ENCODE results near the gene EFCAB12.

EFCAB12 gene

GRCh38 chr3:129441215-129441614 is 12.8 kb upstream of the EFCAB12 start:
- no peak overlapping the region for H4K8ac ChIP-seq (ENCODE audit: low read depth, low read length)
- H2BK5ac ChIP-seq (ENCODE audit: low read length): no peak overlapping the region
- H4K91ac ChIP-seq (ENCODE audit: low read depth, low read length, poor library complexity): no peak overlapping the region
- no peaks in the 10 kb centered on the region for H3K27me3 ChIP-seq (ENCODE audit: control insufficient read depth in 3 of 3, insufficient read depth in 3 of 3, low read depth in 1 of 3, low read length in 3 of 3)
- DNase-seq (ENCODE audit: low spot score): no peak
- no peak overlapping the region for H3K4ac ChIP-seq (ENCODE audit: low read length)
- no peak overlapping the region for H3K4me2 ChIP-seq (ENCODE audit: insufficient read depth, low read length, poor library complexity, severe bottlenecking)
- H3K23ac ChIP-seq (ENCODE audit: low read depth, low read length, poor library complexity): no peak overlapping the region
- H3K27ac ChIP-seq (replicated peaks; ENCODE audit: low read length): no peak overlapping the region
- H2BK15ac ChIP-seq (ENCODE audit: low read length): no peak overlapping the region
- H2AFZ ChIP-seq (ENCODE audit: low read length): no peak overlapping the region
- H3K18ac ChIP-seq (ENCODE audit: low read length): no peak overlapping the region
- H3K9me3 ChIP-seq (replicated peaks in 1 of 2; ENCODE audit: control insufficient read depth in 2 of 2, insufficient read depth in 1 of 2, low read depth in 1 of 2, low read length in 2 of 2): no peaks in the 10 kb centered on the region
- peaks cover 6 to 24% of the 10 kb centered on the region in 2 donors for H3K36me3 ChIP-seq (replicated peaks in 1 of 2; ENCODE audit: control insufficient read depth in 2 of 2, insufficient read depth in 2 of 2, low read length in 2 of 2)
- H3K79me1 ChIP-seq (ENCODE audit: low read depth, low read length): no peaks in the 10 kb centered on the region
- no CpG with 5 or more reads among the region's 9 CpGs for WGBS, 2 donors (ENCODE audit: extremely low coverage in 2 of 2, insufficient read length in 2 of 2, insufficient replicate concordance in 1 of 2)
- no peak overlapping the region for H2AK5ac ChIP-seq (ENCODE audit: low read depth, low read length)
- peaks cover 7 to 22% of the 10 kb centered on the region in 2 donors for H3K4me1 ChIP-seq (ENCODE audit: control insufficient read depth in 2 of 2, insufficient read depth in 1 of 2, low read depth in 1 of 2, low read length in 2 of 2)
- no peak overlapping the region for H3K9ac ChIP-seq (ENCODE audit: low read depth, low read length, poor library complexity)
- H2BK120ac ChIP-seq (ENCODE audit: low read depth, low read length): no peak overlapping the region
- H2BK12ac ChIP-seq (ENCODE audit: low read length): no peak overlapping the region
- H3K4me3 ChIP-seq (ENCODE audit: low read length in 2 of 2): peak overlapping the region in 1 of 2 donors; percentile 85
- no peak overlapping the region for H3K14ac ChIP-seq (ENCODE audit: low read length)

DNA sequence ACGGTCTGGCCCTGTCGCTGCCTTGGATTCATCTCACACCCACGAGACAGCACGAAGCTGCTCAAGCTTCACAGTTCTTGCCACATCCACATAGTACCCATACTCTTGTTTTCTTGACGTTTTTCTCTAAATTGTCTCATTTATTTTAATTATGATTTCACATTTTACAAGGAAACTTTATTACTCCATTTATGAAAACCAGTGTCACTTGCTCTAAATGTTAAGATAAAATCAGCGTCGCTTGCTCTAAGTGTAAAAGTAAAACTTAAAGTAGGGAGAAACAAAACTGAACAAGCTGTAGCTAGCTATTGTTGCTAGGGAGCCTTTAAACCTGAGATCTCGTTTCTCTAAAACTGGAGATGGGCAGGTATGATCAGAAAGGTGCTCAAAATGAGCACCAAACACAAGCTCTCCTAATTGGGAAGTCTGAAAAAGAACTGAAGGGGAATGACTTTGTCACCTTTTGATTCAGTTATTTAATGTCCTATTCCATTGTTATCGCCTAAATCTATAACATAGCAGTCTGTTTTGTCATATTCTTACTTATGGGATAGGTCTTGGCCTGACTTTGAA is 12.3 kb upstream of the EFCAB12 start:
- Histone ChIP-seq H2BK12ac (ENCODE audit: low read length) (no peak overlapping the region), H3K4me3 (ENCODE audit: low read length in 2 of 2) (peak overlapping the region; percentile 85 to 92), H4K91ac (ENCODE audit: low read depth, low read length, poor library complexity) (no peak overlapping the region), H3K79me1 (ENCODE audit: low read depth, low read length) (no peaks in the 10 kb centered on the region), H3K14ac (ENCODE audit: low read length) (peak overlapping the region; percentile 83), H3K9ac (ENCODE audit: low read depth, low read length, poor library complexity) (peak overlapping the region; percentile 93), H3K18ac (ENCODE audit: low read length) (peak overlapping the region; percentile 97), H3K27me3 (ENCODE audit: control insufficient read depth in 3 of 3, insufficient read depth in 3 of 3, low read depth in 1 of 3, low read length in 3 of 3) (no peaks in the 10 kb centered on the region), H2AFZ (ENCODE audit: low read length) (peak overlapping the region; percentile 91), H2AK5ac (ENCODE audit: low read depth, low read length) (no peak overlapping the region), H2BK15ac (ENCODE audit: low read length) (peak overlapping the region; percentile 35), H2BK120ac (ENCODE audit: low read depth, low read length) (no peak overlapping the region), H3K23ac (ENCODE audit: low read depth, low read length, poor library complexity) (peak overlapping the region; percentile 98), H4K8ac (ENCODE audit: low read depth, low read length) (no peak overlapping the region), H3K36me3 (replicated peaks in 1 of 2; ENCODE audit: control insufficient read depth in 2 of 2, insufficient read depth in 2 of 2, low read length in 2 of 2) (peaks cover 8 to 29% of the 10 kb centered on the region in 2 donors), H2BK5ac (ENCODE audit: low read length) (peak overlapping the region; percentile 99), H3K4me2 (ENCODE audit: insufficient read depth, low read length, poor library complexity, severe bottlenecking) (peak overlapping the region; percentile 69), H3K4ac (ENCODE audit: low read length) (peak overlapping the region; percentile 40), H3K9me3 (replicated peaks in 1 of 2; ENCODE audit: control insufficient read depth in 2 of 2, insufficient read depth in 1 of 2, low read depth in 1 of 2, low read length in 2 of 2) (no peaks in the 10 kb centered on the region), H3K27ac (replicated peaks; ENCODE audit: low read length) (peak overlapping the region; percentile 94), H3K4me1 (ENCODE audit: control insufficient read depth in 2 of 2, insufficient read depth in 1 of 2, low read depth in 1 of 2, low read length in 2 of 2) (peaks cover 7 to 22% of the 10 kb centered on the region in 2 donors)
- DNase-seq (ENCODE audit: low spot score): no peak
- WGBS, 2 donors (ENCODE audit: extremely low coverage in 2 of 2, insufficient read length in 2 of 2, insufficient replicate concordance in 1 of 2): no CpG with 5 or more reads among the region's 9 CpGs

- peak within 1 kb of the TSS; percentile 98 for H3K23ac ChIP-seq (ENCODE audit: low read depth, low read length, poor library complexity)
Measured at GRCh38 chr3:129439817-129440617, 11.6 kb upstream of the EFCAB12 start, which contains the start of the genes IFT122 and MBD4. Gene IFT122 (plus strand): TSS chr3:129440224. CDS start chr3:129440331, 107 bp downstream. Gene MBD4 (minus strand): TSS chr3:129439948. CDS start chr3:129439833, 115 bp downstream.

More at GRCh38 chr3:129439817-129440617, 11.6 kb upstream of the EFCAB12 start, which contains the start of the genes IFT122 and MBD4:
- Histone ChIP-seq H4K8ac (ENCODE audit: low read depth, low read length) (no peak within 1 kb of the TSS), H3K18ac (ENCODE audit: low read length) (peak within 1 kb of the TSS; percentile 97), H2BK12ac (ENCODE audit: low read length) (no peak within 1 kb of the TSS), H3K27me3 (ENCODE audit: control insufficient read depth in 3 of 3, insufficient read depth in 3 of 3, low read depth in 1 of 3, low read length in 3 of 3) (no peaks in the 10 kb centered on the region), H2BK120ac (ENCODE audit: low read depth, low read length) (peak within 1 kb of the TSS; percentile 32), H2BK5ac (ENCODE audit: low read length) (peak within 1 kb of the TSS; percentile 99), H4K91ac (ENCODE audit: low read depth, low read length, poor library complexity) (no peak within 1 kb of the TSS), H2AFZ (ENCODE audit: low read length) (peak within 1 kb of the TSS; percentile 93), H3K4me1 (ENCODE audit: control insufficient read depth in 2 of 2, insufficient read depth in 1 of 2, low read depth in 1 of 2, low read length in 2 of 2) (peaks cover 7 to 22% of the 10 kb centered on the region in 2 donors), H3K9me3 (replicated peaks in 1 of 2; ENCODE audit: control insufficient read depth in 2 of 2, insufficient read depth in 1 of 2, low read depth in 1 of 2, low read length in 2 of 2) (no peaks in the 10 kb centered on the region), H3K79me1 (ENCODE audit: low read depth, low read length) (no peaks in the 10 kb centered on the region), H3K27ac (replicated peaks; ENCODE audit: low read length) (peak within 1 kb of the TSS; percentile 94), H3K4me3 (ENCODE audit: low read length in 2 of 2) (peak within 1 kb of the TSS; percentile 85 to 92), H3K36me3 (replicated peaks in 1 of 2; ENCODE audit: control insufficient read depth in 2 of 2, insufficient read depth in 2 of 2, low read length in 2 of 2) (peaks cover 8 to 36% of the 10 kb centered on the region in 2 donors), H3K4ac (ENCODE audit: low read length) (peak within 1 kb of the TSS; percentile 40), H2BK15ac (ENCODE audit: low read length) (peak within 1 kb of the TSS; percentile 64), H3K9ac (ENCODE audit: low read depth, low read length, poor library complexity) (peak within 1 kb of the TSS; percentile 93), H3K4me2 (ENCODE audit: insufficient read depth, low read length, poor library complexity, severe bottlenecking) (peak within 1 kb of the TSS; percentile 69), H2AK5ac (ENCODE audit: low read depth, low read length) (peak within 1 kb of the TSS; percentile 6), H3K14ac (ENCODE audit: low read length) (peak within 1 kb of the TSS; percentile 83)
- WGBS, 2 donors (ENCODE audit: extremely low coverage in 2 of 2, insufficient read length in 2 of 2, insufficient replicate concordance in 1 of 2): no CpG with 5 or more reads among the region's 75 CpGs
- peak; percentile 99 for DNase-seq (ENCODE audit: low spot score)
